NCI-H345 treated with DMSO at 0.1 percent for 48 hours (cell line): Measurements from ENCODE around the gene FBP1.

Experiments
- DNase-seq: peaks from one replicate; lab custom pipeline; 2025; ENCODE audit not compliant: unreplicated experiment; lab: John Stamatoyannopoulos, UW

FBP1 gene

GRCh38 chr9:94639061-94639998 lies at the start of gene FBP1:
Gene FBP1 (minus strand): TSS chr9:94639518. CDS start chr9:94639310, 208 bp downstream.
- DNase-seq: no peak

DNA sequence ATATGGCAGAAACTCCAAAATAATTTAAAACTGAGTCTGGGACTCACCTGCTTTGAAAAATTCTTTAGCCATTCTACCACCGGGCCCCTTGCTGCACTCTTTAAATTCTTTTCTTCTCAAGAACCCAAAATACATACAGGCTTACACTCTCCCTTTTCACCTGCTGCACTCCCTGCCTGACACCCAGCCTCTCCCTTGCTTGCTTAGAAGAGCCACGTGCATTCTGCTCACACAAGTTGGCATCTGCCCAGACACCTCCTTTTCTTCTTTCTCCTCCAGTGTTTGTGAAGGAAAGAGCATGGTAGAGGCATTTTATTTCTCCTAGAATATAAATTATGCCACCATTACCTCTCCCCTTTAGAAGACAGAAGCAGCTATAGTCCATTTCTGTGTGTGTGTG lies 48.1 kb upstream of the FBP1 start:
- DNase-seq: no peak

GRCh38 chr9:94685359-94685758 lies 46.0 kb upstream of the FBP1 start:
- no peak for DNase-seq

GRCh38 chr9:94681508-94681907 lies 42.2 kb upstream of the FBP1 start:
- DNase-seq: peak; percentile 46

DNA sequence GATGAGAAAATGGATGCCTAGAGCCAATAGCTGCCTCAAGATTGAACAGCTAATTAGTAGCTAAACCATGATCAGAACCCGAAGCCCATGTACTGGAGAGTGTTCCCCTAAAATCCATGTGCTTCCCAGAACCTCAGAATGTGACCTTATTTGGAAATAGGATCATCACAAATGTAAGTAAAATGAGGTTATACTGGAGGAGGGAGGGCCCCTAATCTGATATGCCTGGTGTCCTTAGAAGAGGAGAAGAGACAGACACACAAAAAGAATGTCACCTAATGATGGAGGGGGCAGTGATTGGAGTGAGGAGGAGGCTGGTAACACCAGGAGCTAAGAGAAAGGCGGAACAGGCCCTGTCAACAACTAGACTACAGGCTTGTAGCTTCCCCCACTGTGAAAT lies 41.3 kb upstream of the FBP1 start:
- no peak for DNase-seq

GRCh38 chr9:94680020-94680419 lies 40.7 kb upstream of the FBP1 start:
- no peak for DNase-seq

GRCh38 chr9:94679587-94679986 lies 40.3 kb upstream of the FBP1 start:
- DNase-seq: no peak

DNA sequence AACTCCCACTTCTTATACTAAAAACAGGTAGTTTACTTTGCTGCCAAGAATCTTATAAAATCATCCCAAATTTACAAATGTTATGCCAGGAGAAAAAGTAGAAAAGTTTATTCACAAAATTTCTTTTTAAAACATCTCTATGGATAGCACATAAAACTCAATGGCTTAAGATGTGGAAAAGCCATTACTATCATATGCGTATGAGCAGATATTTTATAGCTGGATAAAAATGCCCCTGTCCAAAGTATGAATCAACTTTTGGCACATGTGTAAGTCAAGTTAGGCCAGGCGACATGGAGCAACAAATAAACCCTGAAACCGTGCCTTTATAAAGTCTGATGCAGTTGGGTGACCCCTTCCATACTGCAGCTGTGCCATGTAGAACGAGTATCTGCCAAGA lies 38.6 kb upstream of the FBP1 start:
- no peak for DNase-seq

DNA sequence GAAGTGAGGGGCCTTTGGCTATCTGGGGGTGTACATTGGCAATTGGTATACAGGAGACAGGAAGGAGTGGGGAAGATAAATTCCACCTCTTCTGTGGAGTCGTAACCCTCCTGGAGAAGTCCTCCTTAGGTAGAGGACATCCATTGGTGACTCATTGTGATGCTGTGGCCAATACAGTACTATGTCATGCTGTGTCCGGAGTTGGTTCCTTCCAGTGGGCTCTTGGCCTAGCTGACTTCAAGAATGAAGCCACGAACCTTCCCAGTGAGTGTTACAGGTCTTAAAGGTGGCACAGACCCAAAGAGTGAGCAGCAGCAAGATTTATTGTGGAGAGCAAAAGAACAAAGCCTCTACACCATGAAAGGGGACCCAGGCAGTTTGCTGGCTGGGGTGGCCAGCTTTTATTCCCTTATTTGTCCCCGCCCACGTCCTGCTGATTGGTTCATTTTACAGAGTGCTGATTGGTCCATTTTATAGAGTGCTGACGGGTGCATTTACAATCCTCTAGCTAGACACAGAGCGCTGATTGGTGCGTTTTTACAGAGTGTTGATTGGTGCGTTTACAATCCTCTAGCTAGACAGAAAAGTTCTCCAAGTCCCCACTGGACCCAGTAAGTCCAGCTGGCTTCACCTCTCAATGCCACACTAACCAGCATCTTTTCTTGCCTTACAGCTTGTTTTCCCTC lies 37.3 kb upstream of the FBP1 start:
- no peak for DNase-seq

DNA sequence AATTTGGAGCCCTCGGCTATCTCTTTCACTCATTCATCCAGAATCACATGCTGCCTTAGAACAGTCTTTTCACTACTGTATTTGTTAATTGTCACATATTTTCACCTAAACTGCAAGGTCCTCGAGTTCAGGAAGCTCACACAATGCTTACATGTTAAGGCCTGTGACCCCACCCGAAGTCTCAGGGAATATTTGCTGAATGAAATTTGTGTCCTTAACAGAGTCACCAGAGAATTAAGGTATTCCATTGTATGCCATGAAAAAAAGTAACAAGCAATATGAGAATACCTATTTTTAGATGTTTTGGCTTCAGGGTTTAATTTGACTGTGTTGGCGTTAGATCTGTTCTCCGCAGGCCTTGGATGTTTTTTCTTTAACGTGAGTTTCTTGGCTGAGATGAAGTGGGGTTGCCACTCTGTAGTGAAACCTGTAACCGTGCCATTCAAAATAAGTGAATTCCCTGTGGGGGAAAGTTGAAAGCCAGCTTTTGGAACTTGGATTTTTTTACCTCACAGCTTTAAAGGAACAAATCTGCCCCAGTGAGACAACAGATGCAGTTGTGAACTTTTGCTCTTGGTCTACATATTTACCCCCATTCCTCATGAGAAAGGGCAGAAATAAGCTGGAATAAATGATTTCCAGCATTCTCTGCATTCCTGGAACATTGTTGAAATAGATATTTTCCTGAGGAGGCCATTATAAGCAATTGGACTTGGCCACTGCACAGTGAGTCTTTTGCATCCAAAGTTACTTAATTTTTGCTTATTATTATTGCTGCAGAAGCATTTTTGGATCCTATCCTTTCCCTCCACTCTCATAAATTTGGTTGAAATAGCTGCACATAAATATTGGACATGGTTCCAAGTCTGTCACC lies 35.9 kb upstream of the FBP1 start:
- no peak for DNase-seq

DNA sequence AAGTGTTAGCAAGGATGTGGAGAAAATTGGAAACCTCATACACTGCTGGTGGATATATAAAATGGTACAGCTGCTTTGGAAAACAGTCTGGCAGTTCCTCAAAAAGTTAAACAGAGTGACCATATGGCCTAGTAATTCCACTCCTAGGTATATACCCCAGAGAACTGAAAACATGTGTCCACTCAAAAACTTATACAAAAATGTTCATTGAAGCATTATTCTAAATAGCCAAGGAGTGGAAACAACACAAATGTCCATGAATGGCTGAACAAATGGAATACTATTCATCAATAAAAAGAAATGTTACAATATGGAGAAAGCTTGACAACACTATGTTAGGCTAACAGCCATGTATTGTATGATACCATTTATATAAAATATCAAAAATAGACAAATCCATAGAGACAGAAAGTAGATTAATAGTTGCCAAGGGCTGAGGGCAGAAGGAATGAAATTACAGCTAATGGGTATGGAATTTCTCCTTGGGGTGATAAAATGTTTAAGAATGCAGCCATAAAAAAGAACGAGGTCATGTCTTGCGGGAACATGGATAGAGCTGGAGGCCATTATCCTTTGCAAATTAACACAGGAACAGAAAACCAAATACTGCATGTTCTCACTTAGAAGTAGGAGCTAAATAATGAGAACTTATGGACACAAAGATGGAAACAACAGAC lies 33.6 kb upstream of the FBP1 start:
- no peak for DNase-seq

GRCh38 chr9:94668928-94669729 lies 29.8 kb upstream of the FBP1 start:
- DNase-seq: peak; percentile 58

DNA sequence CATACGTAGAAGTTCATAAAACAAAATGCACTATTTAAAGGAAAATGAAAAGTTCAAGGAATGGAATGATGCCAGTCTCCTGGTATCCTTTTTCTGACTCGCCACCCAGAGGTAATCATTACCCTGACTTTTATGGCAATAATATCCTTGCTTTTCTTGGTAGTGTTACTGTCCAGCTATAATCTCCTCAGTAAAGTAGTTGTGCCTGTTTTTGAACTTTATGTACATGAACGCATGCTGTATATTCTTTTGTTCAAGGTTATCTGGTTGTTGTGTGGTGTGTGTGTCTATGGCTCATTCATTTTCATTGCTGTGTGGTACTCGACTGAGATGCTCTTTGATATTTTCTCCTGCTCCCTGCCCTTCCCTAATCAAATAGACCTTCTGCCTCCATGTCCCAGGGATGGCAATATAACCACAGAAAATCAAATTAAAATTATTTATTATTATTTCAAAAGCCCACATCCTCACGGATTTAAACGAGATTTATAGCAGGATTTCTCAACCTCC lies 29.2 kb upstream of the FBP1 start:
- DNase-seq: no peak

DNA sequence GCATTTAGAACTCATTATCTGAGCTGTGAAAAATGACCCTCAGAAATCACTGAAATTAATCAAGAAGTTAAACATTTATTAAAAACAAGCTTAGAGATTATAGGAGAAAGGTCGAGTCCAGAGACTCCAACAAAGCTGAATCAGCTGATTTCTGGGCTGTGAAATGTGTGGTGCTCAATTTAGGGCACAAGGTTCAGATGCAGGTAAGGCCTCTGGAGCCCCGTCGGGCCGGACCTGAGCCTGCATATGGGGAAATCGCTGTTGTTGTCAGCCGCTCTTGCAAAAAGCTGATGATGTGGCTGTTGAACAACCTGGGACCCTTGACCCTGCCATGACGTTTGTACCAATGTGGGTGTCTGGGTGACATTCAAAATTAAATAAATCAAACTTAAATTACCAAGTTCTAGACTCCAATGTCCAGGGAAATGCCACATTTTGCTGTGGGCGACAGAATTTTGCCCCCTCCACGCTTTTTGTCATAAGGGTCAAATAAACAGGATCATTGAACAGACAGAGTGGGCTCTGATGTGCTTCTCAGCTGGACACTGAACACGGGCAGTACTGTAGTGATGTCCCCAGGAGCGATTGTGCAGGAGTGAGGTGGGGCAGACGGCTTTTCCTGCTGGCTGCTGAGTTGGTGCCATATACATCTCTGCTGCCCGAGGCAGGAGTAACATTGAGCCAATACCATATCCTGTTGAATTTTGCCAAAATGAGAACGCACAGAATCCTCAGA lies 27.2 kb upstream of the FBP1 start:
- DNase-seq: no peak

- no peak for DNase-seq
Measured at GRCh38 chr9:94665613-94666012, 26.3 kb upstream of the FBP1 start.

DNA sequence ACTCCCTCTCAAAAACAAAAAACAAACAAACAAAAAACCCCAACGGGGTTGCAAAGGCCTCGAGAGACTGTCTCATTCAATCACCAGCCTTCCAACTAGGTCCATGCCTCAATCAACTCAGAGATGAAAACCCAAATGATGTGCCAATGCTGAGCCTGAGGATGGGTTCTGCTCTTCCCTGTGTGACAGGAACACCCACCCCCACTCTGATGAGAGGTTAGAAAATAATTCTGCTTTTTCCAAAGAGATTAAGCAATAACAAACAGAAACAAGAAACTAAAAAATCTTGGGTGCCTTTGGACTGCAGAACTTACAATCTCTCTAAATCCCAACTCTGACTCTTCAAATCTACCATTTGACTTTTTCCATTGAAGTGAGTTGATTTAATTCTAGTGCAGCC lies 25.5 kb upstream of the FBP1 start:
- no peak for DNase-seq

- DNase-seq: no peak
Measured at GRCh38 chr9:94663640-94664039, 24.3 kb upstream of the FBP1 start.

GRCh38 chr9:94663140-94663539 lies 23.8 kb upstream of the FBP1 start:
- DNase-seq: no peak
